Kidney (tissue), 14 donors: Measurements from ENCODE around the gene AHNAK. TPM values are rescaled to one million over a fixed set of nuclear protein-coding genes. Genes with fewer than 3 reads are reported as not detected.

Experiments used
- DNase-seq, 5 donors: peaks; one replicate each; pipeline ENCODE4 v3.0.0-alpha.2; 2013 to 2020
- FAIRE-seq: peaks from 2 replicates; lab custom pipeline; 2012; peaks lifted over from hg19 to GRCh38; lab: Jason Lieb, UNC
- H3K27ac ChIP-seq, 2 donors: one replicate each; pipeline ENCODE4 v1.7.0; 2013; ENCODE audit warnings: low read depth in 2 of 2, low read length in 2 of 2, inconsistent platforms in 1 of 2
- H3K27me3 ChIP-seq: one replicate; pipeline ENCODE4 v1.7.1; 2013; ENCODE audit warnings: low read length, inconsistent platforms; ENCODE audit not compliant: control insufficient read depth, insufficient read depth
- H3K36me3 ChIP-seq, 3 donors: one replicate each; pipeline versions ENCODE4 v1.7.0 to v1.7.1; 2013; ENCODE audit warnings: low read length in 3 of 3, control low read depth in 1 of 3, inconsistent platforms in 1 of 3; ENCODE audit not compliant: insufficient read depth in 3 of 3, control insufficient read depth in 2 of 3
- H3K4me1 ChIP-seq, 3 donors: one replicate each; pipeline versions ENCODE4 v1.7.0 to v1.7.1; 2013; ENCODE audit warnings: low read length in 3 of 3, inconsistent platforms in 1 of 3, low read depth in 1 of 3; ENCODE audit not compliant: control insufficient read depth in 2 of 3, insufficient read depth in 2 of 3
- H3K4me3 ChIP-seq, 3 donors: one replicate each; pipeline versions ENCODE4 v1.7.0 to v1.8.1; 2013; ENCODE audit warnings: low read length in 3 of 3, control low read depth in 1 of 3, inconsistent platforms in 1 of 3
- H3K9ac ChIP-seq, 3 donors: one replicate each; pipeline versions ENCODE4 v1.7.0 to v1.7.1; 2013; ENCODE audit warnings: low read length in 3 of 3, control low read depth in 1 of 3, inconsistent platforms in 1 of 3
- H3K9me3 ChIP-seq, 3 donors: one replicate each; pipeline versions ENCODE4 v1.7.0 to v1.7.1; 2013; ENCODE audit warnings: low read length in 3 of 3, control low read depth in 1 of 3, inconsistent platforms in 1 of 3; ENCODE audit not compliant: control insufficient read depth in 2 of 3, insufficient read depth in 1 of 3
- intact Hi-C: fragments of 100-400 bp; cut with DNase I; formaldehyde crosslinking; loops from one replicate; pipeline ENCODE4 v1.11.1; 2022
- polyA plus RNA-seq: library from polyadenylated mRNA; stranded (reverse); fragments of 350-450 nt; fragmentation: Illumina TruSeq; extraction: RNeasy Lipid Tissue Mini Kit (QIAGEN cat#74804); gene quantifications from one replicate; pipeline ENCODE4 v1.2.3, GENCODE V29; 2014; ENCODE audit warnings: low read depth, low replicate concordance; ENCODE audit not compliant: insufficient read depth
- total RNA-seq: library from RNA; stranded (reverse); fragmentation: NEBNext Ultra II Directional; extraction: Animal tissue kit (Norgen Biotek cat#: 25700); gene quantifications from one replicate; pipeline ENCODE4 v1.2.1, GENCODE V29; 2021
- TF ChIP-seq, protein P1 (sequence below): IDR thresholded peaks from 3 replicates; pipeline ENCODE4 v1.5.1; 2012; ENCODE audit warnings: mild to moderate bottlenecking, moderate library complexity, borderline replicate concordance; ENCODE audit not compliant: insufficient read depth; ENCODE audit errors: extremely low read depth
- donor health status: control.
- donor health status: control.
- donor health status: control.
- donor health status: control.
- donor health status: control.
- donor health status: DM: yes; HTN: yes; CAD: no.
- donor health status: Normal renal cell carcinoma (clear cell type).

AHNAK gene
- total and polyA plus RNA-seq, 2 donors from 2014 or later = 36.6 to 700 TPM

DNA sequence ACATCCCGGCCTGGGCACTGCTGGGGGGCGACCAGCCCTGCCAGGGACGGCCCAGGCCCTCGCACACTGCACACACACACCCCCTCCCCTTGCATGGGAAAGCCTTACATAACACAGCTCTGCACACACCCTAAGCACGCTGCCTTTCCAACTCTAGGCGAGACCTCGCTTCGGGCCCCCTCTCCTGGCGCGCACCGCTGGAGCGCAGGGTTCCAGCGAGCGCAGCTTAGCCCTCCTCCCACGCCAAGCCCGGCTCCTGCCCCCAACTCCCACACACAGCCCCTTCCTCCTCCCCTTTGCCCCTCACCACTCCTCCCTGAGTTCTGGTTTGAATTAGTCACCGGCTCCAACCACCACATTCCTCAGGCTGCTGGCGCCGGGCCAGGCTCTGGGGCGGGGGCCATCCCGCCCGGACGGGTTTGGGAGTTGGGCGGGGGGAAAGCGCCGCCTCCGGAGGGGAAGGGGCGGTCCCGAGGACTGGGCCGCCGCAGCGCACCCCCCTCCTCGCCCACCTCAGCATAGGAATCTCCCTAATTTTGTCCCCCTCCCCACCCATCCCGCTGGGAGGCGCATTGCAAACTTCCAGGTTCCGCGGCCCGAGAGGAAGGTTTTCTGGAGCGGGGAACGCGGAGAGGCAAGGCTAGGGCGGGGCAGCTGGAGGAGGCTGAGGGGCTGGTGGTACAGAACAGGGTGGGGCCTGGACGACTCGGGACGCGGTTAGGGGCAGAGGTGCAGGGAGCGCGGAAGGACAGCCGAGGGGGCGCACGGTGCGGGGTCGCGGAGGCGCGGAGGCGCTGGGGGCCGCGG is 966 bp downstream of the AHNAK start:
- FAIRE-seq (no peak), DNase-seq (peak; percentile 95 to 98 (median 97))
- intact Hi-C loops = loop anchor here (10.0 kb wide), 1 partner anchor 121 kb away; no protein-coding TSS in a partner anchor
- Histone ChIP-seq H3K9me3 (no peaks in the 10 kb centered on the region), H3K27me3 (no peaks in the 10 kb centered on the region), H3K4me3 (peak overlapping the region; percentile 85 to 90 (median 90)), H3K36me3 (no peaks in the 10 kb centered on the region), H3K9ac (peak overlapping the region; percentile 65 to 97 (median 90)), H3K27ac (peak overlapping the region; percentile 97 to 99), H3K4me1 (peaks cover 0 to 42% (median 28%) of the 10 kb centered on the region in 3 donors)
- TF ChIP-seq, protein P1, sequence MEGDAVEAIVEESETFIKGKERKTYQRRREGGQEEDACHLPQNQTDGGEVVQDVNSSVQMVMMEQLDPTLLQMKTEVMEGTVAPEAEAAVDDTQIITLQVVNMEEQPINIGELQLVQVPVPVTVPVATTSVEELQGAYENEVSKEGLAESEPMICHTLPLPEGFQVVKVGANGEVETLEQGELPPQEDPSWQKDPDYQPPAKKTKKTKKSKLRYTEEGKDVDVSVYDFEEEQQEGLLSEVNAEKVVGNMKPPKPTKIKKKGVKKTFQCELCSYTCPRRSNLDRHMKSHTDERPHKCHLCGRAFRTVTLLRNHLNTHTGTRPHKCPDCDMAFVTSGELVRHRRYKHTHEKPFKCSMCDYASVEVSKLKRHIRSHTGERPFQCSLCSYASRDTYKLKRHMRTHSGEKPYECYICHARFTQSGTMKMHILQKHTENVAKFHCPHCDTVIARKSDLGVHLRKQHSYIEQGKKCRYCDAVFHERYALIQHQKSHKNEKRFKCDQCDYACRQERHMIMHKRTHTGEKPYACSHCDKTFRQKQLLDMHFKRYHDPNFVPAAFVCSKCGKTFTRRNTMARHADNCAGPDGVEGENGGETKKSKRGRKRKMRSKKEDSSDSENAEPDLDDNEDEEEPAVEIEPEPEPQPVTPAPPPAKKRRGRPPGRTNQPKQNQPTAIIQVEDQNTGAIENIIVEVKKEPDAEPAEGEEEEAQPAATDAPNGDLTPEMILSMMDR = no peak

DNA sequence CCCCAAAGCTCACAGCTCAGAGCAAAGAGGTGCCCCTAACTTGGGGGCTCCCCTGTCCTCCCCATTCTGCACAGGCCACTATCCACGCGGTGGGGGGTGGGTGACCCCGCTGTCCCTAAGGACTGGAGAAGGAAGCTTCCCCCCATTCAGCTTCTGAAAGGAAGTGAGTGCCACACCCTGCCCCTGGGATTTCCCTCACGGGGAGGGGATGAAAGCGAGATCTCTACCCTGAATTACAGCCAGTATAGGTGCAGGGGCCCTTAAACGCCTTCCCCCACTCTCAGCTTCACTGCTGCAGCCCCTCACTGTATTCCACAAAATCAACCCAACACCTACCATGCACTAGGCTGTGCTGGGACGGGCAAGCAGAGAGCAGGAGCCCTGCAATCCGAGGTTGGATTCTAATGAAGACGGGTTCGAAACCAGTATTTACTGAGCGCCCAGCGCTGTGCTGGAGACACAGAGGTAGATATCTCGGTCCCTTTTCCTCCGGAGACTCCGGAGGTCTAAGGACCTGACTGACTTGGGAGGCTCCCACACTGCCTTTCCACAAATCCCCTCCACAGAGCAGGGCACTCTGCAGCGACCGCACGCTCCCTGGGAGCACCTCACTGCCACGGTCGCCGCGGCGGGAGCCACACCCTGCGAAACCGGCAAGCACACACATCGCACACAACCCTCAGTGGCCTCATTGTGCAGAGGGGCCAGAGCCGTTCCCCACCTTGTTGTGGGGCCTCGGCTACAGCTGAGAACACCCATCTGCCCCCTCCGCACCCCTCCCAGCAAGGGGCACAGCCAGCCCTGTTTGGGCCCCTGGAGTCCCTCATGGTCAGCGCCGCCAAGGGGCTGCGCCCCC is 1.8 kb downstream of the AHNAK start:
- Histone ChIP-seq H3K27me3 (no peaks in the 10 kb centered on the region), H3K36me3 (no peaks in the 10 kb centered on the region), H3K4me1 (peaks cover 0 to 49% (median 33%) of the 10 kb centered on the region in 3 donors), H3K4me3 (peak overlapping the region; percentile 85 to 90 (median 90)), H3K27ac (peak overlapping the region; percentile 97 to 99), H3K9me3 (no peaks in the 10 kb centered on the region), H3K9ac (peak overlapping the region; percentile 65 to 93 (median 85))
- FAIRE-seq (no peak), DNase-seq (peak in 2 of 5 donors; percentile 52 to 63)
- intact Hi-C loops = loop anchor here (10.0 kb wide), 1 partner anchor 120 kb away; no protein-coding TSS in a partner anchor
- TF ChIP-seq, protein P1 = no peak

DNA sequence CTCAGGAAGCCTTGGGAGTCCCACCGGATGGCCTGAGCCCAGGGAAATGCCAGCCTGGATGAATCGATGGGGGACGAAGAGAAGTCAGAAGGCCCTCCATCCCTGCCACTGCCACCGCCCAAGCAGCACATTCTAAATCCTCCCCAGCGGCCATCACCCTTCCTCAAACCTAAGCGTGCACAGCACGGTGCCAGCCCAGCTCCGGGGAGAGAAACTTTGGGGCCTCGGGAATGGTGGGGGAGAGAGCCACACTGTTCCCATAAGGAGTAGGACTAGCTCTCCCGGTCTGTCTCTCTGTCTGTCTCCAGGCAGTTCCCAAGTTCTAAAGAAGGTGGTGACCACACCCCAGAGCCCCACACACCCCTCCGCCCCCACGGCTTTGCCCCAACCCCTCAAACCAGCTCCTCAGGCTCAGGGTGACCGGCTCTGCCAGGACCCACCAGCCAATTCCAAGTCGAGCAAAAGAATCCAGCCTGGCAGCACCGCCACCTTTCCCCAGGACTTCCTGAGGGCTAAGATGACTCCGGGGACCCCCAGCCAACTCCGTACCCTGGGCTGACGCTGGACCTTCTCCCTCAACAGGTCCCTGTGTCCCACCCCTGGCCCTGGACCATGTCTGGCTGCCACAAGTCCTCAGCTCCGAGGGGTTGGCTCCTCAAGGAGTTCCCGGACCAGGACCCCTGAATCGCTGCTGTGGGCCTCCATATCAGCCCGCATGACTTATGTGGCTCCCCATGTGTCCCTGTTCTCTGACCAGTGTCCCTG is 2.7 kb downstream of the AHNAK start:
- Histone ChIP-seq H3K4me3 (peak overlapping the region; percentile 85 to 90 (median 90)), H3K4me1 (peaks cover 0 to 56% (median 37%) of the 10 kb centered on the region in 3 donors), H3K9me3 (no peaks in the 10 kb centered on the region), H3K27me3 (no peaks in the 10 kb centered on the region), H3K36me3 (no peaks in the 10 kb centered on the region), H3K27ac (peak overlapping the region; percentile 97 to 99), H3K9ac (peak overlapping the region in 2 of 3 donors; percentile 85 to 93)
- TF ChIP-seq, protein P1 = no peak
- intact Hi-C loops = loop anchor here (10.0 kb wide), 1 partner anchor 119 kb away; no protein-coding TSS in a partner anchor
- peak in 2 of 5 donors; percentile 63 to 74 for DNase-seq
- no peak for FAIRE-seq
